Esophagus muscularis mucosa (tissue), 4 donors: ENCODE data around the gene RHOJ. TPM values are rescaled to one million over a fixed set of nuclear protein-coding genes. Genes with fewer than 3 reads are reported as not detected.

Experiments used
- DNase-seq: peaks from one replicate; pipeline ENCODE4 v3.0.0-alpha.2; 2017; ENCODE audit errors: extremely low spot score
- H3K27ac ChIP-seq, 4 donors: fragments of 200-600 bp; sonication (generic); replicated peaks in 1 of 4; 1 replicate in 3 of 4; 2 replicates in 1 of 4; pipeline ENCODE4 v1.5.1; 2016 to 2019; ENCODE audit warnings: mild to moderate bottlenecking in 1 of 4
- H3K27me3 ChIP-seq, 4 donors: fragments of 200-600 bp; sonication (generic); one replicate each; pipeline versions ENCODE4 v1.5.1 to v1.6.0; 2016 to 2019
- H3K36me3 ChIP-seq, 4 donors: fragments of 200-600 bp; sonication (generic); one replicate each; pipeline ENCODE4 v1.5.1; 2016 to 2019
- H3K4me1 ChIP-seq, 4 donors: fragments of 200-600 bp; sonication (generic); one replicate each; pipeline ENCODE4 v1.5.1; 2016 to 2019
- H3K4me3 ChIP-seq, 4 donors: fragments of 200-600 bp; sonication (generic); 1 replicate in 2 of 4; 2 replicates in 2 of 4; pipeline ENCODE4 v1.5.1; 2016 to 2019; ENCODE audit warnings: mild to moderate bottlenecking in 4 of 4, moderate library complexity in 1 of 4
- H3K9me3 ChIP-seq, 4 donors: fragments of 200-600 bp; sonication (generic); 1 replicate in 3 of 4; 2 replicates in 1 of 4; pipeline ENCODE4 v1.5.1; 2016 to 2019
- EP300 ChIP-seq: sonication (generic); formaldehyde crosslinking; IDR thresholded peaks from one replicate; pipeline ENCODE4 v1.6.1; 2017; ENCODE audit warnings: antibody characterized with exemption
- POLR2A ChIP-seq: fragments of 450-650 bp; IDR thresholded peaks from one replicate; pipeline ENCODE4 v1.6.1; 2017; ENCODE audit warnings: antibody characterized with exemption, moderate library complexity, mild to moderate bottlenecking, low read depth
- POLR2AphosphoS5 ChIP-seq, 2 donors: sonication (generic); formaldehyde crosslinking; IDR thresholded peaks; one replicate each; pipeline ENCODE4 v1.6.1; 2017; ENCODE audit warnings: antibody characterized with exemption in 2 of 2
- WGBS: methylation state at CpG from one replicate; pipeline ENCODE4 v1.1.5; 2018; 5-methylcytosine and 5-hydroxymethylcytosine counted together
- intact Hi-C: fragments of 100-400 bp; cut with DNase I; formaldehyde crosslinking; loops from one replicate; pipeline ENCODE4 v1.15.1; 2023
- total RNA-seq, 4 donors: library from RNA; depleted of rRNA; stranded (reverse); fragments of >200 nt; gene quantifications; one replicate each; pipeline versions ENCODE4 v1.1.0 to v1.2.1, GENCODE V29; 2016
- TF ChIP-seq, protein P1 (sequence below), 3 experiments: fragments of 200-600 bp in 2 of 3; fragments of 450-650 bp in 1 of 3; sonication (generic) in 2 of 3; IDR thresholded peaks; one replicate each; pipeline ENCODE4 v1.5.1; 2017 to 2019; ENCODE audit warnings: antibody characterized with exemption in 3 of 3, mild to moderate bottlenecking in 2 of 3, moderate library complexity in 1 of 3

RHOJ gene
- total RNA-seq, 4 donors from 2014 or later, result 10.4 to 13.1 (median 11.6) TPM

- H3K4me3 ChIP-seq, result no peak overlapping the region
- 97% methylated on average over 2 of the region's 2 CpGs for WGBS
- H3K9me3 ChIP-seq, result no peaks in the 10 kb centered on the region
- no peaks in the 10 kb centered on the region for H3K27me3 ChIP-seq
- H3K4me1 ChIP-seq, result no peaks in the 10 kb centered on the region
- TF ChIP-seq POLR2A, result no peak
- no peak for TF ChIP-seq POLR2AphosphoS5 (IDR thresholded peaks at IDR 0.05)
- TF ChIP-seq, protein P1, sequence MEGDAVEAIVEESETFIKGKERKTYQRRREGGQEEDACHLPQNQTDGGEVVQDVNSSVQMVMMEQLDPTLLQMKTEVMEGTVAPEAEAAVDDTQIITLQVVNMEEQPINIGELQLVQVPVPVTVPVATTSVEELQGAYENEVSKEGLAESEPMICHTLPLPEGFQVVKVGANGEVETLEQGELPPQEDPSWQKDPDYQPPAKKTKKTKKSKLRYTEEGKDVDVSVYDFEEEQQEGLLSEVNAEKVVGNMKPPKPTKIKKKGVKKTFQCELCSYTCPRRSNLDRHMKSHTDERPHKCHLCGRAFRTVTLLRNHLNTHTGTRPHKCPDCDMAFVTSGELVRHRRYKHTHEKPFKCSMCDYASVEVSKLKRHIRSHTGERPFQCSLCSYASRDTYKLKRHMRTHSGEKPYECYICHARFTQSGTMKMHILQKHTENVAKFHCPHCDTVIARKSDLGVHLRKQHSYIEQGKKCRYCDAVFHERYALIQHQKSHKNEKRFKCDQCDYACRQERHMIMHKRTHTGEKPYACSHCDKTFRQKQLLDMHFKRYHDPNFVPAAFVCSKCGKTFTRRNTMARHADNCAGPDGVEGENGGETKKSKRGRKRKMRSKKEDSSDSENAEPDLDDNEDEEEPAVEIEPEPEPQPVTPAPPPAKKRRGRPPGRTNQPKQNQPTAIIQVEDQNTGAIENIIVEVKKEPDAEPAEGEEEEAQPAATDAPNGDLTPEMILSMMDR (IDR thresholded peaks at IDR 0.05), result no peak
- TF ChIP-seq EP300, result no peak
- intact Hi-C loops, result no loop called here
- DNase-seq, result no peak
- no peaks in the 10 kb centered on the region for H3K36me3 ChIP-seq
- no peak overlapping the region for H3K27ac ChIP-seq
Observed at GRCh38 chr14:63193236-63193635, 11.0 kb upstream of the RHOJ start.

- Histone ChIP-seq H3K9me3 (no peaks in the 10 kb centered on the region), H3K36me3 (no peaks in the 10 kb centered on the region), H3K4me3 (no peak overlapping the region), H3K4me1 (peaks cover 0 to 8% (median 5%) of the 10 kb centered on the region in 4 donors), H3K27me3 (no peaks in the 10 kb centered on the region), H3K27ac (no peak overlapping the region)
- DNase-seq, result no peak
- WGBS, result 87% methylated on average over 5 of the region's 5 CpGs
- TF ChIP-seq POLR2AphosphoS5 (IDR thresholded peaks at IDR 0.05), result no peak
- TF ChIP-seq, protein P1 (IDR thresholded peaks at IDR 0.05), result no peak
- no peak for TF ChIP-seq POLR2A
- no peak for TF ChIP-seq EP300
- intact Hi-C loops, result no loop called here
Observed at GRCh38 chr14:63200035-63200740, 4.1 kb upstream of the RHOJ start.

GRCh38 chr14:63200767-63201166 lies 3.5 kb upstream of the RHOJ start:
- DNase-seq, result no peak
- TF ChIP-seq, protein P1 (IDR thresholded peaks at IDR 0.05), result no peak
- no peak for TF ChIP-seq POLR2A
- no peak for TF ChIP-seq EP300
- no peak for TF ChIP-seq POLR2AphosphoS5 (IDR thresholded peaks at IDR 0.05)

DNA sequence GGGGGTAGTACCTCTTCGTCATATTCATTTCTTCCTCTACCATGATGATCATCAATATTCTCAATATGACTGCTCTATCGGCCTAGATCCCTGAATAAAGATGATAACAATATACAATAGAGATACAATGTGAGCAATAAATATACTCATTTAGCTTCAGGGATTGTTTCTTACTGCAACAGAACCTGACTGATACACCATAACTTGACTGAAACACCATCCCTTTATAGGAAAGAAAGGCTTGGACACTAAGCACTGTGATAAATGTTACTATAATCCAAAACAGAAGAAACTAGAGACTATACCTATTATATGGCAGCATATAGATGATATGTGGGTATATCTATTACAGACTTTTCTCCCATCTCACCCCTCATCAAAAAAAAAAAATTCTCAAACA lies 1.2 kb upstream of the RHOJ start:
- H3K27me3 ChIP-seq, result no peaks in the 10 kb centered on the region
- no peak overlapping the region for H3K4me3 ChIP-seq
- TF ChIP-seq EP300 (no peak), POLR2A (no peak), POLR2AphosphoS5 (IDR thresholded peaks at IDR 0.05) (no peak)
- TF ChIP-seq, protein P1 (IDR thresholded peaks at IDR 0.05), result no peak
- peaks cover 0 to 30% (median 29%) of the 10 kb centered on the region in 4 donors for H3K4me1 ChIP-seq
- 90% methylated on average over 2 of the region's 2 CpGs for WGBS
- intact Hi-C loops, result no loop called here
- no peaks in the 10 kb centered on the region for H3K9me3 ChIP-seq
- H3K36me3 ChIP-seq, result no peaks in the 10 kb centered on the region
- H3K27ac ChIP-seq, result peak overlapping the region; percentile 85 to 91 (median 88)
- DNase-seq, result no peak

More at GRCh38 chr14:63200767-63201166, 3.5 kb upstream of the RHOJ start:
- Histone ChIP-seq H3K4me3 (no peak overlapping the region), H3K36me3 (no peaks in the 10 kb centered on the region), H3K27ac (no peak overlapping the region), H3K4me1 (peaks cover 0 to 11% (median 9%) of the 10 kb centered on the region in 4 donors), H3K9me3 (no peaks in the 10 kb centered on the region), H3K27me3 (no peaks in the 10 kb centered on the region)
- intact Hi-C loops, result no loop called here
